HepG2 (cell line): ENCODE measurements around the gene CT45A10. TPM values are rescaled to one million over a fixed set of nuclear protein-coding genes. Genes with fewer than 3 reads are reported as not detected.
A peak's percentile ranks its signal among the peaks of the same experiment; 100 is the strongest.
"Not testable (repeated sequence)": the region's sequence is repeated elsewhere in the genome, so short reads cannot be mapped to it uniquely, and the experiment has no call there.

Source experiments
- ATAC-seq: fragments of 200-7000 bp; cut with Tn5 transposase; 3 replicates; pipeline ENCODE4 v1.9.1; 2020; ENCODE audit warnings: mild to moderate bottlenecking, moderate library complexity
- BruUV-seq: library from RNA; stranded (reverse); fragments of 400-500 nt; replicated peaks from 2 replicates; lab custom pipeline; 2021; lab: Mats Ljungman, UMichigan
- CTCF ChIA-PET: fragments of 300-600 bp; formaldehyde crosslinking; extraction: SDS; loops from one replicate; lab custom pipeline; 2021; ENCODE audit warnings: low total read pairs, inconsistent platforms, low intra/inter-chr PET ratio; lab: Yijun Ruan, JAX
- POLR2A ChIA-PET: fragments of 350-600 bp; sonication (Branson Sonifier 250); formaldehyde crosslinking; loops from one replicate; lab custom pipeline; 2020; ENCODE audit warnings: antibody characterized with exemption, inconsistent platforms; lab: Yijun Ruan, JAX
- DNase-seq: peaks from one replicate; pipeline ENCODE4 v3.0.0-alpha.2; 2015; ENCODE audit warnings: low spot score
- FAIRE-seq: peaks from 3 replicates; lab custom pipeline; 2011; peaks lifted over from hg19 to GRCh38; lab: Jason Lieb, UNC
- H2AFZ ChIP-seq: one replicate; pipeline ENCODE4 v1.6.1; 2011; ENCODE audit warnings: low read length, inconsistent platforms
- H3K27ac ChIP-seq: fragments of 300-600 bp; 3 replicates; pipeline ENCODE4 v1.8.0; 2011; ENCODE audit warnings: mixed run types, mild to moderate bottlenecking, mixed read lengths, low read length, inconsistent platforms; ENCODE audit not compliant: insufficient read depth; ENCODE audit errors: extremely low read length
- H3K27me3 ChIP-seq, 2 experiments: fragments of 200-600 bp in 1 of 2; 2 replicates in 1 of 2; 3 replicates in 1 of 2; pipeline versions ENCODE4 v1.6.0 to v1.8.0; 2011; ENCODE audit warnings: low read length in 2 of 2, mild to moderate bottlenecking in 2 of 2, moderate library complexity in 2 of 2, inconsistent platforms in 1 of 2; ENCODE audit not compliant: insufficient read depth in 2 of 2, control insufficient read depth in 1 of 2
- H3K36me3 ChIP-seq, 2 experiments: fragments of 200-600 bp in 1 of 2; replicated peaks in 1 of 2; 2 replicates in 1 of 2; 3 replicates in 1 of 2; pipeline versions ENCODE4 v1.5.1 to v1.8.0; 2011; ENCODE audit warnings: low read length in 2 of 2, inconsistent platforms in 1 of 2; ENCODE audit not compliant: insufficient read depth in 2 of 2, control insufficient read depth in 1 of 2
- H3K4me1 ChIP-seq: 2 replicates; pipeline ENCODE4 v1.5.1; 2012; ENCODE audit warnings: low read length, inconsistent platforms; ENCODE audit not compliant: insufficient read depth
- H3K4me2 ChIP-seq: 2 replicates; pipeline ENCODE4 v1.6.0; 2011; ENCODE audit warnings: low read depth, low read length, inconsistent platforms
- H3K4me3 ChIP-seq, 3 experiments: fragments of 200-600 bp in 1 of 3; sonication (generic), shearing (Covaris generic) in 1 of 3; replicated peaks in 1 of 3; 2 replicates each; pipeline ENCODE4 v1.5.1; 2011 to 2016; ENCODE audit warnings: low read length in 3 of 3, inconsistent platforms in 2 of 3, low read depth in 2 of 3, mild to moderate bottlenecking in 2 of 3, control low read depth in 1 of 3, mixed read lengths in 1 of 3; ENCODE audit not compliant: insufficient read depth in 1 of 3
- H3K79me2 ChIP-seq: one replicate; pipeline ENCODE4 v1.6.1; 2011; ENCODE audit warnings: low read length, inconsistent platforms; ENCODE audit not compliant: insufficient read depth
- H3K9ac ChIP-seq: 2 replicates; pipeline ENCODE4 v1.6.0; 2011; ENCODE audit warnings: mild to moderate bottlenecking, low read depth, low read length, inconsistent platforms; ENCODE audit not compliant: insufficient read depth
- H3K9me3 ChIP-seq: 2 replicates; pipeline ENCODE4 v1.5.1; 2012; ENCODE audit warnings: mild to moderate bottlenecking, low read length
- H4K20me1 ChIP-seq: 2 replicates; pipeline ENCODE4 v1.6.0; 2011; ENCODE audit warnings: inconsistent platforms, mild to moderate bottlenecking, low read length, moderate library complexity; ENCODE audit not compliant: insufficient read depth
- CTCF ChIP-seq: sonication (generic); formaldehyde crosslinking; IDR thresholded peaks from 2 replicates; pipeline ENCODE4 v1.5.0; 2020; ENCODE audit warnings: mild to moderate bottlenecking, missing genetic modification reagents, moderate library complexity
- ELF1 ChIP-seq: sonication (generic); formaldehyde crosslinking; IDR thresholded peaks from 2 replicates; pipeline ENCODE4 v1.4.0; 2020; ENCODE audit warnings: missing genetic modification reagents
- ELF3 ChIP-seq: IDR thresholded peaks from 2 replicates; pipeline ENCODE4 v1.6.1; 2016; ENCODE audit warnings: missing genetic modification reagents, missing compliant biosample characterization
- STAG1 ChIP-seq: sonication (generic); formaldehyde crosslinking; IDR thresholded peaks from 2 replicates; pipeline ENCODE4 v1.4.0; 2020; ENCODE audit warnings: missing genetic modification reagents
- WGBS: methylation state at CpG from one replicate; pipeline ENCODE4 v1.1.6; 2017; ENCODE audit warnings: low lambda C conversion rate; 5-methylcytosine and 5-hydroxymethylcytosine counted together
- in situ Hi-C: cut with HindIII; loops from 2 replicates; pipeline ENCODE4 v1.10.0; 2017; ENCODE audit warnings: low pct_unique_long_range_greater_than_20kb; ENCODE audit not compliant: extremely low pct_ligation_motif_present
- intact Hi-C: fragments of 100-400 bp; cut with micrococcal nuclease; formaldehyde crosslinking; loops from one replicate; pipeline ENCODE4 v1.10.0; 2022; ENCODE audit not compliant: unreplicated experiment
- polyA plus RNA-seq, 8 experiments: library from polyadenylated mRNA; depleted of rRNA in 3 of 8; stranded (reverse) in 7 of 8; unstranded in 1 of 8; fragments of >200 nt; fragmentation: Illumina TruSeq in 4 of 8; extraction: Trizol in 4 of 8; gene quantifications; 2 replicates each; pipeline versions ENCODE4 v1.2.1 to v1.2.3, GENCODE V29; 2011 to 2016; ENCODE audit warnings: low read depth in 4 of 8, missing spikeins in 1 of 8, mixed read lengths in 1 of 8; ENCODE audit not compliant: insufficient read depth in 1 of 8
- total RNA-seq, 5 experiments: library from RNA; depleted of rRNA; stranded (reverse); fragments of >200 nt; fragmentation: Illumina TruSeq; extraction: Trizol; gene quantifications; 2 replicates each; pipeline ENCODE4 v1.2.3, GENCODE V29; 2016; ENCODE audit warnings: low read depth in 1 of 5

The CT45A10 gene
- total and polyA plus RNA-seq, 2 of the 13 experiments (the other 11 are each of a cell fraction or from before 2014, with no cell fraction given) = not detected

- H3K79me2 ChIP-seq = not testable (repeated sequence)
- TF ChIP-seq STAG1 (CRISPR knock-in tag) (peak; percentile 26), ELF3 (CRISPR knock-in tag) (0 out of 2 replicates have a peak, but pooled peaks have one; percentile 40), ELF1 (CRISPR knock-in tag) (peak; percentile 64), CTCF (CRISPR knock-in tag) (peak; percentile 56)
- TF ChIP-seq, all 625 proteins: peak for 4; not testable (repeated sequence) for 621
- H3K4me2 ChIP-seq, POLR2A ChIA-PET, CTCF ChIA-PET, H3K4me1 ChIP-seq, ATAC-seq, H3K9ac ChIP-seq, H3K36me3 ChIP-seq, intact Hi-C loops, H4K20me1 ChIP-seq, FAIRE-seq, H2AFZ ChIP-seq, H3K4me3 ChIP-seq, H3K27ac ChIP-seq, H3K9me3 ChIP-seq, BruUV-seq, H3K27me3 ChIP-seq, in situ Hi-C loops: not testable (repeated sequence)
- DNase-seq = peak; percentile 25
- 4% methylated on average over 5 of the region's 15 CpGs for WGBS
Measured at GRCh38 chrX:135888976-135889375, 4.3 kb downstream of the CT45A10 start.

- CTCF ChIA-PET, ATAC-seq, FAIRE-seq, H3K27ac ChIP-seq, H3K36me3 ChIP-seq, H3K27me3 ChIP-seq, H4K20me1 ChIP-seq, H2AFZ ChIP-seq, in situ Hi-C loops, H3K4me1 ChIP-seq, DNase-seq, H3K9ac ChIP-seq, intact Hi-C loops, H3K4me3 ChIP-seq, H3K9me3 ChIP-seq, H3K4me2 ChIP-seq, POLR2A ChIA-PET, BruUV-seq, H3K79me2 ChIP-seq: not testable (repeated sequence)
- 64% methylated on average over 12 of the region's 18 CpGs for WGBS
Measured at GRCh38 chrX:135888230-135888629, 5.0 kb downstream of the CT45A10 start.

- FAIRE-seq, H3K36me3 ChIP-seq, H3K27ac ChIP-seq, H3K27me3 ChIP-seq, in situ Hi-C loops, intact Hi-C loops, H4K20me1 ChIP-seq, POLR2A ChIA-PET, DNase-seq, H3K9me3 ChIP-seq, ATAC-seq, BruUV-seq, H3K79me2 ChIP-seq, H3K4me3 ChIP-seq, H3K4me2 ChIP-seq, H3K4me1 ChIP-seq, H2AFZ ChIP-seq, H3K9ac ChIP-seq, CTCF ChIA-PET: not testable (repeated sequence)
- 4% methylated on average over 4 of the region's 5 CpGs for WGBS
Measured at GRCh38 chrX:135882741-135883140, 10.5 kb downstream of the CT45A10 start.

GRCh38 chrX:135871712-135872111, 21.5 kb downstream of the CT45A10 start, which contains the start of gene CT45A9:
TSS of gene CT45A9 (minus strand) at chrX:135871812. CDS start at chrX:135868061, 3,751 bp downstream.
- H3K79me2 ChIP-seq, H3K9me3 ChIP-seq, ATAC-seq, H2AFZ ChIP-seq, BruUV-seq, in situ Hi-C loops, H3K4me1 ChIP-seq, H3K9ac ChIP-seq, POLR2A ChIA-PET, H3K4me2 ChIP-seq, FAIRE-seq, H3K4me3 ChIP-seq, H3K27me3 ChIP-seq, H3K27ac ChIP-seq, H4K20me1 ChIP-seq, CTCF ChIA-PET, intact Hi-C loops, H3K36me3 ChIP-seq, DNase-seq: not testable (repeated sequence)
- no CpG with 5 or more reads among the region's 17 CpGs for WGBS
